Omental fat pad (tissue), 4 donors: ENCODE data around the gene FAM72D. TPM values are rescaled to one million over a fixed set of nuclear protein-coding genes. Genes with fewer than 3 reads are reported as not detected.
"Not testable (repeated sequence)": the region's sequence is repeated elsewhere in the genome, so short reads cannot be mapped to it uniquely, and the experiment has no call there.

Experiments used
- ATAC-seq: fragments of 150-250 bp; one replicate; pipeline ENCODE4 v1.9.1; 2016; ENCODE audit warnings: mild to moderate bottlenecking, moderate library complexity; ENCODE audit not compliant: low FRiP score
- DNase-seq: peaks from one replicate; pipeline ENCODE4 v3.0.0-alpha.2; 2019; ENCODE audit warnings: low spot score
- total RNA-seq, 4 donors: library from RNA; depleted of rRNA; stranded (reverse); fragments of >200 nt; gene quantifications; one replicate each; pipeline ENCODE4 v1.1.0, GENCODE V29; 2016

The FAM72D gene
- total RNA-seq, 4 donors from 2014 or later, result 0.24 to 0.47 (median 0.31) TPM

- DNase-seq, result not testable (repeated sequence)
- ATAC-seq, result peak; percentile 52
These were observed 33.1 kb downstream of the FAM72D start for GRCh38 chr1:145128697-145129469.

- not testable (repeated sequence) for DNase-seq, ATAC-seq
These were observed 38.7 kb downstream of the FAM72D start for GRCh38 chr1:145134476-145134875.

GRCh38 chr1:145140549-145140948 is 44.8 kb downstream of the FAM72D start:
- not testable (repeated sequence) for ATAC-seq, DNase-seq

GRCh38 chr1:145144264-145144913 is 48.6 kb downstream of the FAM72D start:
- DNase-seq, ATAC-seq: not testable (repeated sequence)

GRCh38 chr1:145146308-145146707 is 50.5 kb downstream of the FAM72D start:
- ATAC-seq, DNase-seq: not testable (repeated sequence)

- ATAC-seq, DNase-seq: not testable (repeated sequence)
These were observed 51.4 kb downstream of the FAM72D start for GRCh38 chr1:145147172-145147571.

- DNase-seq, ATAC-seq: not testable (repeated sequence)
These were observed 59.6 kb downstream of the FAM72D start for GRCh38 chr1:145155421-145155820.

GRCh38 chr1:145155873-145156272 is 60.1 kb downstream of the FAM72D start:
- not testable (repeated sequence) for DNase-seq, ATAC-seq

- DNase-seq, result not testable (repeated sequence)
- ATAC-seq, result peak; percentile 53
These were observed 61.3 kb downstream of the FAM72D start for GRCh38 chr1:145156891-145157610.

- DNase-seq, result not testable (repeated sequence)
- peak; percentile 72 for ATAC-seq
These were observed 61.9 kb downstream of the FAM72D start for GRCh38 chr1:145157715-145158114.

GRCh38 chr1:145161046-145161752 is 65.4 kb downstream of the FAM72D start:
- ATAC-seq, result peak; percentile 78
- not testable (repeated sequence) for DNase-seq

Other genes with a start within 250 kb of the FAM72D start
- gene SRGAP2B, start 646 bp upstream of the FAM72D start, total RNA-seq, result 10 to 100 TPM; 11.2 to 58.5 (median 19.2) TPM
- not detected for gene PPIAL4D, start 146.2 kb downstream of the FAM72D start, total RNA-seq